ENCODE data around the gene MYCBP2. TPM values are rescaled to one million over a fixed set of nuclear protein-coding genes. Genes with fewer than 3 reads are reported as not detected.

The MYCBP2 gene
- total and polyA plus RNA-seq, 4 donors = 108 to 243 (median 159) TPM

DNA sequence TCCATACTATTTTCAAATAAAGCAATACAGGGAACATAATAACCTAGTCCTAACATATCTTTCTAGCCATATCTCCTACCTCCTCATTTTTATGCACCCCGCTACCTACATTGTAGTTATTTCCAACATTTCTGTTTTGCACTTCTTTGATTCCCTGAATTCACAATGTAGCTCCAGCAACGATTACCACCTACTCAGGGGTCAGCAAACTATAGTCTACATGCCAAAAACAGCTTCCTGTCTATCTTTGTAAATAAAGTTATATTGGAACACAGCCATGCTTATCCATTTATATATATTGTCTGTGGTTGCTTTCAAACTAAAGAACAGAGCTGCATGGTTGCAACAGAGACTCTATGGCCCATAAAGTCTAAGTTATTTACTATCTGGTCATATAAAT, 16.7 kb downstream of the MYCBP2 start:
- no peaks in the 10 kb centered on the region for H3K9me3 ChIP-seq (ENCODE audit: control insufficient read depth, insufficient read depth, low read length)
- no peak overlapping the region for H3K4me3 ChIP-seq (ENCODE audit: low read depth, low read length)
- peaks cover 5% of the 10 kb centered on the region for H3K4me1 ChIP-seq (ENCODE audit: control insufficient read depth, insufficient read depth, low read length)
- DNase-seq (ENCODE audit: low read depth in 4 of 6, low spot score in 6 of 6) = no peak
- H3K36me3 ChIP-seq (ENCODE audit: control insufficient read depth, insufficient read depth, low read length) = no peaks in the 10 kb centered on the region
- no peaks in the 10 kb centered on the region for H3K27me3 ChIP-seq (ENCODE audit: control insufficient read depth, insufficient read depth, low read length)
- WGBS (ENCODE audit: insufficient coverage) = 83% methylated on average over 1 of the region's 2 CpGs
- no peak overlapping the region for H3K27ac ChIP-seq (ENCODE audit: low read depth, low read length)

DNA sequence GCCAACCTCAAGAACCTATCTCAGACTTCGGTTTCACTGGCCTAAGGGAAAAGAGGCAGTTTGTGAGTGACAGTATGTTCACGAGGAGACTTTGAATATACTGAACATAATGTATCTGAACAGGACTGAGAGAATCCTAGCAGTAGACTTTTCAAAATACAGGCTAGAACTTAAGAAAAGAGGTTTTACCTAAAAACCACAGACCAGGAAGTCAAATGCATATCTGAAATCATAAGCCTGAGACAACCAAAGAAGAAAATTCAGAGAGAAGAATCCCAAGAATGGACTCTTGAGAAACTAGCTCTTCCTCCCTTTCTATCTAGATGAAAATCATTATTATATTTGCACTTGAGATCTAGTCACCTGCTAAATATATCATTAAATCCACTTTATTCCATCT, 17.6 kb downstream of the MYCBP2 start:
- Histone ChIP-seq H3K4me1 (ENCODE audit: control insufficient read depth, insufficient read depth, low read length) (peaks cover 5% of the 10 kb centered on the region), H3K9me3 (ENCODE audit: control insufficient read depth, insufficient read depth, low read length) (peaks cover 2% of the 10 kb centered on the region), H3K27me3 (ENCODE audit: control insufficient read depth, insufficient read depth, low read length) (no peaks in the 10 kb centered on the region), H3K36me3 (ENCODE audit: control insufficient read depth, insufficient read depth, low read length) (no peaks in the 10 kb centered on the region), H3K4me3 (ENCODE audit: low read depth, low read length) (no peak overlapping the region), H3K27ac (ENCODE audit: low read depth, low read length) (no peak overlapping the region)
- no CpG with 5 or more reads among the region's 2 CpGs for WGBS (ENCODE audit: insufficient coverage)
- DNase-seq (ENCODE audit: low read depth in 4 of 6, low spot score in 6 of 6) = no peak

DNA sequence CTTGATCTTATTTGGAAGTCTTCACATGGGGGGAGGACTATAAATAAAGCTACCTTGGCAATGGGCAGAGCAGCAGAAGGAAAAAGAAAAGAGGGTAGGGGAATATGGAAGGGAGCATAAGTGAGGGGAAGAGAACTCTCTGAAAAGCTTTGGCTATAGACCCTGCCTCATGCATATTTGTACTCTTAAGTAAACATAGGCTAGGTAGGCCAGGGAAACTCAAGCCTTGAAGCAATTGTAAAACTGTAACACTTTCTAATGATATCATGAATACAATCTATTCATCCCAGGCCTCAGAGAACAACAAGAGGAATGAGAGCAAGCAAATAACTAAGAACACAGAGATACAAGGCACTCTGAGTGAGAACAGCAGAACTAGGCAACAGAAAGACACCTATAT, 20.4 kb downstream of the MYCBP2 start:
- Histone ChIP-seq H3K9me3 (ENCODE audit: control insufficient read depth, insufficient read depth, low read length) (peaks cover 2% of the 10 kb centered on the region), H3K4me3 (ENCODE audit: low read depth, low read length) (no peak overlapping the region), H3K27me3 (ENCODE audit: control insufficient read depth, insufficient read depth, low read length) (no peaks in the 10 kb centered on the region), H3K4me1 (ENCODE audit: control insufficient read depth, insufficient read depth, low read length) (peaks cover 5% of the 10 kb centered on the region), H3K27ac (ENCODE audit: low read depth, low read length) (no peak overlapping the region), H3K36me3 (ENCODE audit: control insufficient read depth, insufficient read depth, low read length) (no peaks in the 10 kb centered on the region)
- no peak for DNase-seq (ENCODE audit: low read depth in 4 of 6, low spot score in 6 of 6)

DNA sequence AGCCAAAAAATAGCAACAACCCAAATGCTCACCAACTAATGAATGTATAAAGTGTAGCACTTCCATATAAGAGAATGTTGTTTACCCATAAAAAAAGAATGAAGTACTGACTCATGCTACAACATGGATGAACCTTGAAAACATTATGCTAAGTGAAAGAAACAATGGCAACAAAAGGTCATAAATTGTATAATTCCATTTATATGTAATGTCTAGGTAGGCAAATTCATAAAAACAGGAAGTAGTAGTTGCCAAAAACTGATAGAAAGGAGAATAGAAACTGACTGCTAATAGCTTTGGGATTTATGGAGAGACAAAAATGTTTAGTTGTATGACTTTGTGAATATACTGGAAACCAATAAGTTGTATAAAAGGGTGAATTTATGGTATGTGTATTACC, 21.6 kb downstream of the MYCBP2 start:
- no peak for DNase-seq (ENCODE audit: low read depth in 4 of 6, low spot score in 6 of 6)
- Histone ChIP-seq H3K9me3 (ENCODE audit: control insufficient read depth, insufficient read depth, low read length) (peaks cover 2% of the 10 kb centered on the region), H3K36me3 (ENCODE audit: control insufficient read depth, insufficient read depth, low read length) (no peaks in the 10 kb centered on the region), H3K27ac (ENCODE audit: low read depth, low read length) (no peak overlapping the region), H3K4me1 (ENCODE audit: control insufficient read depth, insufficient read depth, low read length) (peaks cover 5% of the 10 kb centered on the region), H3K4me3 (ENCODE audit: low read depth, low read length) (no peak overlapping the region), H3K27me3 (ENCODE audit: control insufficient read depth, insufficient read depth, low read length) (no peaks in the 10 kb centered on the region)

DNA sequence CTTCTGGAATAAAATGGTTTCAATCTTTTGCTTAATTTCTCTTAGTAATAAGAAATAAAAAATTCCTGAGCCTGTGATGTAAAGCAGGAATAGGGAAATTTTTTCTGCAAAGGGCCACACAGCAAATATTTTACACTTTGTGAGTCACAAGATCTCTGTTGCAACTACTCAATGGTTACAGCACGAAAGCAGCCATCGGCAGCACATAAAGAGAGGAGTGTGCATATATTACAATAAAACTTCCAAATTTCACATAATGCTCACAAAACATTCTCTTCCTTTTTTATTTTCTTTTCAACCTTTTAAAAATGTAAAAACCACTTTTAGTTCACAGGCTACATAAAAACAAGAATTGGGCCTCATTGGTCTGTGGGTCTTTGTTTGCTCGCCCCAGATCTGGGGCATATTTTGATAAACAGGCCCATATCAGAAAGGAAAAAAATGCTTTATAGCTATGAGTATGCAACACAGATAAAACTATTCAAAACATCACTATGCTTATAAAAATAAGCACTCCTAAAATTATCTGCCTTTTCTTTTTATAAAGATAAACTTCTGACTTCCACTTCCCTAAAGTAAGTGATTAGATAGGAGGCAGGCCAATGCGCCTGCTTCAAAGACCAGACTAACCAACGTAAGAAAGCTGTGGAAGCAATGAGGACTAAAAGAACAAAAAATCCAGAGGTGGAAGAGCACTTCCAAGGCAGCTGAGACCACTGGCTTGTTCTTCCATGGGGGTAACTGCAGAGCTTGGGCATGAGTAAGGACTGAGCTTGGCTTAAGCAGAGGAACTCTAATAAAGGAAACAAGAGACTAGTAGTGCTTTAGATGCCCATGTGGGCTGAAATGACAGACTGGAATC, 26.5 kb downstream of the MYCBP2 start:
- Histone ChIP-seq H3K36me3 (ENCODE audit: control insufficient read depth, insufficient read depth, low read length) (no peaks in the 10 kb centered on the region), H3K27me3 (ENCODE audit: control insufficient read depth, insufficient read depth, low read length) (no peaks in the 10 kb centered on the region), H3K27ac (ENCODE audit: low read depth, low read length) (no peak overlapping the region), H3K4me3 (ENCODE audit: low read depth, low read length) (no peak overlapping the region), H3K9me3 (ENCODE audit: control insufficient read depth, insufficient read depth, low read length) (peaks cover 2% of the 10 kb centered on the region), H3K4me1 (ENCODE audit: control insufficient read depth, insufficient read depth, low read length) (no peaks in the 10 kb centered on the region)
- WGBS (ENCODE audit: insufficient coverage) = 78% methylated on average over 2 of the region's 5 CpGs
- no peak for DNase-seq (ENCODE audit: low read depth in 4 of 6, low spot score in 6 of 6)

DNA sequence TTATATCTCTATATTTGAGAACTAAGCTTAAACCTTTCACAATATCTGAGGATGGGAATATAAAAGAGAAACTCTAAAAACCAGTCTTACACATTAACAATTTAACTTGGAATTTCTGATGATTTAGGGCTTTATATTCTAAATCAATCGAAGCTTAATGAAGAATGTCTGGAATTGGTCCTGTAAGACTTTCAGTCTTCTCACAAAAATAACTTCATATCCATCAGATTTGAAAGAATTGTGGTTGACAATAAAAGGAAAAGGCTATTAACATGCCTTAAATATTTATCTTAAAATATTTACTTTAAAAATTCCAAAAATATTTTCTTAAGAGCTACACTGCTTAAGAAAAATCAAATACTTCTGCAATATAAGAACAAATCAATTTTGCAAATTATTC, 27.3 kb downstream of the MYCBP2 start:
- Histone ChIP-seq H3K9me3 (ENCODE audit: control insufficient read depth, insufficient read depth, low read length) (peaks cover 2% of the 10 kb centered on the region), H3K27me3 (ENCODE audit: control insufficient read depth, insufficient read depth, low read length) (no peaks in the 10 kb centered on the region), H3K4me1 (ENCODE audit: control insufficient read depth, insufficient read depth, low read length) (no peaks in the 10 kb centered on the region), H3K27ac (ENCODE audit: low read depth, low read length) (no peak overlapping the region), H3K4me3 (ENCODE audit: low read depth, low read length) (no peak overlapping the region), H3K36me3 (ENCODE audit: control insufficient read depth, insufficient read depth, low read length) (peaks cover 3% of the 10 kb centered on the region)
- DNase-seq (ENCODE audit: low read depth in 4 of 6, low spot score in 6 of 6) = no peak
- WGBS (ENCODE audit: insufficient coverage) = no CpG with 5 or more reads among the region's 1 CpG

DNA sequence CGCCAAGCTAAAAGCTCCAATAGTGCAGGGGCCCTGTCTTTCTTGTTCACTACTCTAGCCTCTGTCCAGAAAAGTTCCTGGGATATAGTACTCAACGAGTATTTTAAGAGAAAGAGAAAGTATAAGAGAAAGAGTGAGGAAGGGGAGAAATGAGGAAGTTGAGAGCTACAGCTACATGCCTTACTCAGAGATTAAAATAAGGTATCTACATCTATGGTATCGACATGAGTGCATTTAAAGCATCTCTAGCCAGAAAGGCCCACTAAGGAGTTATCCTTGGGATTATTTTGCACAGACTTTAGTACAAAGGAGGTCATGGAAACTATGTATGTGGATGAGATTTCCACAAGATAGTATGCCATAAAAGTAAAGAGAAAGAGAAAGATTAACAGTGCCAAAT, 28.5 kb downstream of the MYCBP2 start:
- H3K9me3 ChIP-seq (ENCODE audit: control insufficient read depth, insufficient read depth, low read length) = no peaks in the 10 kb centered on the region
- H3K4me1 ChIP-seq (ENCODE audit: control insufficient read depth, insufficient read depth, low read length) = no peaks in the 10 kb centered on the region
- H3K27ac ChIP-seq (ENCODE audit: low read depth, low read length) = no peak overlapping the region
- H3K27me3 ChIP-seq (ENCODE audit: control insufficient read depth, insufficient read depth, low read length) = no peaks in the 10 kb centered on the region
- no peak for DNase-seq (ENCODE audit: low read depth in 4 of 6, low spot score in 6 of 6)
- no CpG with 5 or more reads among the region's 3 CpGs for WGBS (ENCODE audit: insufficient coverage)
- H3K4me3 ChIP-seq (ENCODE audit: low read depth, low read length) = no peak overlapping the region
- peaks cover 3% of the 10 kb centered on the region for H3K36me3 ChIP-seq (ENCODE audit: control insufficient read depth, insufficient read depth, low read length)

DNA sequence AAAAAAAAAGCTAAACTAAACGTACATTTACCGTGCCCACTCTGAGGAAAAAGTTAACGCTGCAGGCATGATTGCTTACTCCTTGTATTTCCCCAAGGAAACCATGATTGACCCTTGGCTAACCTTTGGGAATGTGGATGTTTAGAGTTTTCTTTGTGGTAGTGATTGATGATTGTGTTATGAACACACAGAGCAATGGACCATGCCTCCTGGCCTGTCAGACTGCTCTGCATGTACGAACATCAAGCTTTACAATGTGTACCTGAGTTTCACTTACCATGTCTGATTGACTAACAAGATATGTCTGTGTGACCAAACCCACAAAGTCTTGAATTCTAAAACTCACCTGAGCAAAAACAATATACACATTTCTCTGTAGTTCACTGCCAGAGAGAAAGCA, 35.1 kb downstream of the MYCBP2 start:
- WGBS (ENCODE audit: insufficient coverage) = 81% methylated on average over 4 of the region's 4 CpGs
- peaks cover 19% of the 10 kb centered on the region for H3K36me3 ChIP-seq (ENCODE audit: control insufficient read depth, insufficient read depth, low read length)
- peaks cover 4% of the 10 kb centered on the region for H3K9me3 ChIP-seq (ENCODE audit: control insufficient read depth, insufficient read depth, low read length)
- H3K4me3 ChIP-seq (ENCODE audit: low read depth, low read length) = no peak overlapping the region
- H3K27ac ChIP-seq (ENCODE audit: low read depth, low read length) = no peak overlapping the region
- no peak for DNase-seq (ENCODE audit: low read depth in 4 of 6, low spot score in 6 of 6)
- no peaks in the 10 kb centered on the region for H3K27me3 ChIP-seq (ENCODE audit: control insufficient read depth, insufficient read depth, low read length)
- H3K4me1 ChIP-seq (ENCODE audit: control insufficient read depth, insufficient read depth, low read length) = no peaks in the 10 kb centered on the region

DNA sequence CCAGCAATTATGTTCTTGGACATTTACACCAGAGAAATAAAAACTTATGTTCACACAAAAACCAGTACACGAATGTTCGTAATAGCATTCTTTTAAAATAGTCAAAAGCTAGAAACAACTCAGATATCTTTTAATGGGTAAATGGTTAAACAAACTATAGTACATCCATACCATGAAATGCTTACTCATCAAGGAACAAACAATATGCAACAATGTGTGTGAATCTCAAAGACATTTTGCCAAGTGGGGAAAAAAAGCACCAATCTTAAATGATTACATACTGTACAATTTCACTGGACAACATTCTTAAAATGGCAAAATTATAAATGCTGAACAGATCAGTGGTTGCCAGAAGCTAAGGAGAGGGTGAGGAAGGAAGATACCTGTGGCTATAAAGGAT, 36.6 kb downstream of the MYCBP2 start:
- WGBS (ENCODE audit: insufficient coverage) = no CpG with 5 or more reads among the region's 2 CpGs
- no peaks in the 10 kb centered on the region for H3K27me3 ChIP-seq (ENCODE audit: control insufficient read depth, insufficient read depth, low read length)
- no peak for DNase-seq (ENCODE audit: low read depth in 4 of 6, low spot score in 6 of 6)
- H3K36me3 ChIP-seq (ENCODE audit: control insufficient read depth, insufficient read depth, low read length) = peaks cover 25% of the 10 kb centered on the region
- H3K9me3 ChIP-seq (ENCODE audit: control insufficient read depth, insufficient read depth, low read length) = peaks cover 4% of the 10 kb centered on the region
- H3K4me1 ChIP-seq (ENCODE audit: control insufficient read depth, insufficient read depth, low read length) = no peaks in the 10 kb centered on the region
- H3K27ac ChIP-seq (ENCODE audit: low read depth, low read length) = no peak overlapping the region
- no peak overlapping the region for H3K4me3 ChIP-seq (ENCODE audit: low read depth, low read length)

DNA sequence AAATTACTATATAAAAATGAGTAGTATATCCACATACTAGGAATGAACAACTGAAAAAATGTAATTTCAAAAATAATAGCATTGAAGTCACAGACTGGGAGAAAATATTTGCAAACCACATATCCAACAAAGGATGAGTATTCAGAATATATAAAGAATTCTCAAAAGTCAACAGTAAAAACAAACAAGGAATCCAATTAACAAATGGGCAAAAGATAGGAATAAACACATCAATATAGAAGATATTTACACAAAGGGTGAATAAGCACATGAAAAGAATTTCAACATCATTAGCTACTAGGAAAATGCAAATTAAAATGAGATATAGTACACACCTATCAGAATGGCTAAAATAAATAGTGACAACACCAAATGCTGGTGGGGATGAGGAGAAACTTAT, 37.0 kb downstream of the MYCBP2 start:
- Histone ChIP-seq H3K27me3 (ENCODE audit: control insufficient read depth, insufficient read depth, low read length) (no peaks in the 10 kb centered on the region), H3K9me3 (ENCODE audit: control insufficient read depth, insufficient read depth, low read length) (peaks cover 4% of the 10 kb centered on the region), H3K4me3 (ENCODE audit: low read depth, low read length) (no peak overlapping the region), H3K4me1 (ENCODE audit: control insufficient read depth, insufficient read depth, low read length) (no peaks in the 10 kb centered on the region), H3K36me3 (ENCODE audit: control insufficient read depth, insufficient read depth, low read length) (peaks cover 22% of the 10 kb centered on the region), H3K27ac (ENCODE audit: low read depth, low read length) (no peak overlapping the region)
- DNase-seq (ENCODE audit: low read depth in 4 of 6, low spot score in 6 of 6) = no peak
